ENCODE results near the gene ABLIM1. TPM values are rescaled to one million over a fixed set of nuclear protein-coding genes. Genes with fewer than 3 reads are reported as not detected.

The ABLIM1 gene
- total RNA-seq, 4 donors from 2014 or later: 185 to 345 (median 304) TPM

DNA sequence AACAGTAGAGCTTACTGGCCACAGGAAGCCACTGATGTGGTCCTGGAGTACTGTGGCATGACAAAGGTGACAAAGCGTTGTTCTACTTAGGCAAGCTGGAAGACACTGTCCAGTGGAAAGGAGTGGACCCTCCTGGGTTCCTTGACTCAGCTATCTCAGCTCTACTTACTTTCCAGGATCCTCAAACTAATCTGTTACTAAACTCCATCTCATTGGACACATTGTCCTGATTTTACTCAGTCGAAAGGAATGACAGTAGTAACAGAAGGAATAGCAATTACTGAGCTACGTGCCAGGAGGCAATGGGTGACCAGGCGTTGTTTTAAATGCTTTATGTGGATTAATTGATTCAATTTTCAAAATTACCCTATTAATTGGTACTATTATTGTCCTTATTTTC, 41.6 kb downstream of the ABLIM1 start:
- no peak for DNase-seq
- intact Hi-C loops (cut with DNase I): no loop called here

DNA sequence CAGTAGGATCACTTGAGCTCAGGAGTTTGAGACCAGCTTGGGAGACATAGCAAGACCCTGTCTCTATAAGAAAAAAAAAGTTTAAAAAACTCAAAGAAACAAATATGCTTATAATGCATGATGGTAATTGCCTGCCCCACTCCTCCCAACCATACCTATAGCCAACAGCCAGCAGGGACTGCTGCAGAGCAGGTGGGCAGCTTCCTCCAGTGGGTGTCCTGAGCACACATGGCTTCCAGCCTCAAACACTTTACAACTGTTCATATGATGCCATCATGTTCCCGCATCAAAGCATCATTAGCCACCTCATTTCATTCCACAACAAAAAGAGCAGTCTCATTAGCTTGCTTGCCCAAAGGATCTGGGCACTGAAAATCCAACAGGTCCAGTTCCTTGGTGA, 42.0 kb downstream of the ABLIM1 start:
- no peak for DNase-seq
- Histone ChIP-seq H3K4me1 (peaks cover 10 to 52% (median 14%) of the 10 kb centered on the region in 3 donors), H3K27ac (peak overlapping the region in 3 of 4 donors; percentile 46 to 87 (median 86)), H3K27me3 (no peaks in the 10 kb centered on the region), H3K4me3 (no peak overlapping the region), H3K9me3 (no peaks in the 10 kb centered on the region), H3K36me3 (peaks cover 0 to 4% (median 0%) of the 10 kb centered on the region in 3 donors)
- intact Hi-C loops (cut with DNase I): no loop called here
- TF ChIP-seq, protein P1, sequence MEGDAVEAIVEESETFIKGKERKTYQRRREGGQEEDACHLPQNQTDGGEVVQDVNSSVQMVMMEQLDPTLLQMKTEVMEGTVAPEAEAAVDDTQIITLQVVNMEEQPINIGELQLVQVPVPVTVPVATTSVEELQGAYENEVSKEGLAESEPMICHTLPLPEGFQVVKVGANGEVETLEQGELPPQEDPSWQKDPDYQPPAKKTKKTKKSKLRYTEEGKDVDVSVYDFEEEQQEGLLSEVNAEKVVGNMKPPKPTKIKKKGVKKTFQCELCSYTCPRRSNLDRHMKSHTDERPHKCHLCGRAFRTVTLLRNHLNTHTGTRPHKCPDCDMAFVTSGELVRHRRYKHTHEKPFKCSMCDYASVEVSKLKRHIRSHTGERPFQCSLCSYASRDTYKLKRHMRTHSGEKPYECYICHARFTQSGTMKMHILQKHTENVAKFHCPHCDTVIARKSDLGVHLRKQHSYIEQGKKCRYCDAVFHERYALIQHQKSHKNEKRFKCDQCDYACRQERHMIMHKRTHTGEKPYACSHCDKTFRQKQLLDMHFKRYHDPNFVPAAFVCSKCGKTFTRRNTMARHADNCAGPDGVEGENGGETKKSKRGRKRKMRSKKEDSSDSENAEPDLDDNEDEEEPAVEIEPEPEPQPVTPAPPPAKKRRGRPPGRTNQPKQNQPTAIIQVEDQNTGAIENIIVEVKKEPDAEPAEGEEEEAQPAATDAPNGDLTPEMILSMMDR (IDR thresholded peaks at IDR 0.05): no peak
- TF ChIP-seq POLR2A (IDR thresholded peaks at IDR 0.05): no peak
- 92 to 100% methylated on average over 1 of the region's 1 CpG for WGBS, 2 donors

More for the DNA sequence above, 41.6 kb downstream of the ABLIM1 start:
- H3K27me3 ChIP-seq: no peaks in the 10 kb centered on the region
- no peak overlapping the region for H3K4me3 ChIP-seq
- H3K9me3 ChIP-seq: no peaks in the 10 kb centered on the region
- no peak for TF ChIP-seq POLR2A (IDR thresholded peaks at IDR 0.05)
- TF ChIP-seq, protein P1 (IDR thresholded peaks at IDR 0.05): no peak
- H3K4me1 ChIP-seq: peaks cover 10 to 47% (median 12%) of the 10 kb centered on the region in 3 donors
- WGBS, 2 donors: 85 to 91% methylated on average over 4 of the region's 4 CpGs
- H3K36me3 ChIP-seq: peaks cover 0 to 4% (median 0%) of the 10 kb centered on the region in 3 donors
- peak overlapping the region in 3 of 4 donors; percentile 46 to 87 (median 86) for H3K27ac ChIP-seq

DNA sequence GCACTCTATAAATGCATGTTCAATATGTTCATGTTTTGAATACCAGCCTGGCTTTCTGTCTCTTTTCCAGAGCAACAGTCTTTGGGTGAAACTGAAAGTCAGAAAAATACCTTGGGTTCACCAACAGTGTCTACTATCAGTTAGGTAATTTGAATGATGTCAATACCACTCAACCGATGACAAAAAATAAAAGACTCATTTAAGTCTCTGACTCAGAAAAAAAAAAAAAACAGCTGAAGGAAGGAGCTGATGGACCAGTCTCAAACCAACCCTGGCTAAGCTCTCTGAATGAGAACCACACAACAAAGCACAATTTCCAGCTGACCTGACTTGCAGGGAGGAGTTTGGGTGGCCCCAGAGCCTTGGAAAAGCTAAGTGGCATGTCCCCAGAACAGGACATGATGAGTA, 42.5 kb downstream of the ABLIM1 start:
- no peak for DNase-seq
- Histone ChIP-seq H3K4me1 (peaks cover 10 to 56% (median 15%) of the 10 kb centered on the region in 3 donors), H3K4me3 (no peak overlapping the region), H3K9me3 (no peaks in the 10 kb centered on the region), H3K27me3 (no peaks in the 10 kb centered on the region), H3K36me3 (peaks cover 0 to 4% (median 0%) of the 10 kb centered on the region in 3 donors), H3K27ac (peak overlapping the region in 3 of 4 donors; percentile 78 to 87 (median 86))
- 14 to 45% methylated on average over 1 of the region's 1 CpG for WGBS, 2 donors
- TF ChIP-seq, protein P1 (IDR thresholded peaks at IDR 0.05): no peak
- TF ChIP-seq POLR2A (IDR thresholded peaks at IDR 0.05): no peak
- intact Hi-C loops (cut with DNase I): no loop called here

DNA sequence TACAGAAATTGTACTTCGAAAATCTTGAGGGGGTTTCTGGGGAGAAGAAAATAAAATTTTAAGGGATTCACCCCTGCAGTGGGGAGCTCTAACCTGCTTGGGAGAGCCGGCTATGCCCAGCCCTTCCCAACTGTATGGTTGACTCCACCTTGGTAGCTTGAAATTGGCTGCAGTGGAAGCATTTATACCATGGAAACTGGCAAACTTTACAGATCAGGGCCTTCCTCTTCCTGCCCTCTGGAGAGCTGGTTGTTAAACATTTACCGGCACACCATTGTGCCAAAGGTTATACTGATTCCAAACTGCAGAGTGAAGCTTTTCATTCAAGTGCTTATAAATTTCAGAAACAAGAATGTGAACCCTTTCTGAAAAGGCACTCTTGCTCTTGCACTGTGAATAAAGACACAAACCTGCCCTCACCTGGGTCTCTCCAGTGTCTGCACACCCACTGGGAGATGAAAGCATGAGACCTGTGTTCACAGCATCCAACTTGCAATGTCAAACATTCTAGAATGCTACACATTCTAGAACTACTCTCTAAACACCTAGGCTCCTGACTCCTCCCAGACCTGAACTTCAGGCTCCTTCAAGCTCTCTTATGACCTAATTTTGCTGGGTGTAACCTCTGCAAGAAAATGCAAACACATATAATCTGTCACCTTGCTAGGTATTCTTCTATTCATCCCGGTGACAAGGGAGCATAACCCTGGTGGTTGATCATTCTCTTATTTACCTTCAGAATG, 44.7 kb downstream of the ABLIM1 start:
- no peaks in the 10 kb centered on the region for H3K36me3 ChIP-seq
- H3K4me1 ChIP-seq: peaks cover 10 to 76% (median 15%) of the 10 kb centered on the region in 3 donors
- H3K27ac ChIP-seq: peak overlapping the region; percentile 62 to 87 (median 82)
- H3K9me3 ChIP-seq: no peaks in the 10 kb centered on the region
- no peak for DNase-seq
- intact Hi-C loops (cut with DNase I): no loop called here
- H3K27me3 ChIP-seq: no peaks in the 10 kb centered on the region
- no peak overlapping the region for H3K4me3 ChIP-seq
- WGBS, 2 donors: 61 to 67% methylated on average over 4 of the region's 4 CpGs
- TF ChIP-seq, protein P1 (IDR thresholded peaks at IDR 0.05): peak in 1 of 6 experiments; percentile 22
- no peak for TF ChIP-seq POLR2A (IDR thresholded peaks at IDR 0.05)

DNA sequence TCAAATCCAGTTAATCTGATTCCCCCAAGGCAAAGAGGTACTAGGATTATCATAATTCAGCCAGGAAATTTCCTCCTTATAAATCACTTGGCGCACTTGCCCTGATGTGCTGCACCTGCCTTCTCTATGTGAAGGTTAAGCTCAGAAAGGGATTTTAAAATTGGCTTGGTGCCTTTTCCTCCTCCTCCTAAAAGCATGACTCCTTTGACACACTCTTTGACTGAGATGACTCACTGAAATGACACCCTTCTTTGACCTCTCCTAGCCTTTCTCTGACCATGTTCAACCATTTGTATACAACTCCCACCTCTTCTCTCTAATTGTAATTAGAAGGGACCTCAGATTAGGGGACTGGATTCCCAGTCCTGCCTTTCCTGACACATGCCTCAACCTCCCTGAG, 46.5 kb downstream of the ABLIM1 start:
- Histone ChIP-seq H3K4me3 (no peak overlapping the region), H3K9me3 (no peaks in the 10 kb centered on the region), H3K27me3 (no peaks in the 10 kb centered on the region), H3K36me3 (no peaks in the 10 kb centered on the region), H3K27ac (peak overlapping the region; percentile 62 to 87 (median 79)), H3K4me1 (peaks cover 10 to 92% (median 21%) of the 10 kb centered on the region in 3 donors)
- WGBS, 2 donors: 63 to 83% methylated on average over 1 of the region's 1 CpG
- no peak for TF ChIP-seq POLR2A (IDR thresholded peaks at IDR 0.05)
- TF ChIP-seq, protein P1 (IDR thresholded peaks at IDR 0.05): no peak
- intact Hi-C loops (cut with DNase I): no loop called here
- DNase-seq: no peak
